Measurements from ENCODE around the gene AQP6. TPM values are rescaled to one million over a fixed set of nuclear protein-coding genes. Genes with fewer than 3 reads are reported as not detected.

AQP6 gene
- total and polyA plus RNA-seq, 2 donors (not counting 1 experiment from before 2014, with no cell fraction given) = 0.17 TPM; not detected in 1

GRCh38 chr12:49971141-49971540 is 1.6 kb upstream of the AQP6 start:
- H3K9ac ChIP-seq (ENCODE audit: insufficient read depth, low read length) = no peak overlapping the region
- H3K27me3 ChIP-seq (ENCODE audit: control insufficient read depth, insufficient read depth, low read length) = peaks cover 38% of the 10 kb centered on the region
- H3K36me3 ChIP-seq (ENCODE audit: control insufficient read depth, insufficient read depth, low read length) = no peaks in the 10 kb centered on the region
- H3K4me1 ChIP-seq (ENCODE audit: control insufficient read depth, extremely low read depth, insufficient read depth, low read length) = peaks cover 2% of the 10 kb centered on the region
- no peak overlapping the region for H2AFZ ChIP-seq (ENCODE audit: low read length)
- no peak overlapping the region for H3K27ac ChIP-seq (ENCODE audit: insufficient read depth, low read length)
- no peak for DNase-seq (ENCODE audit: low read depth in 2 of 2)
- no peak for TF ChIP-seq EZH2 (IDR thresholded peaks at IDR 0.05; ENCODE audit: low read length, missing control alignments)
- TF ChIP-seq CTCF (conservative IDR thresholded peaks at IDR 0.05 in 1 of 2, IDR thresholded peaks at IDR 0.05 in 1 of 2; ENCODE audit: low read depth in 1 of 2, low read length in 2 of 2) = no peak
- H3K4me2 ChIP-seq (ENCODE audit: extremely low read depth, insufficient read depth, low read length) = no peak overlapping the region
- no peaks in the 10 kb centered on the region for H4K20me1 ChIP-seq (ENCODE audit: control insufficient read depth, extremely low read depth, insufficient read depth, low read length)
- no peaks in the 10 kb centered on the region for H3K9me3 ChIP-seq (ENCODE audit: control insufficient read depth, insufficient read depth, low read depth, low read length)
- no peak overlapping the region for H3K4me3 ChIP-seq (replicated peaks in 1 of 4; ENCODE audit: control extremely low read depth in 1 of 4, insufficient read depth in 1 of 4, low read depth in 3 of 4, low read length in 4 of 4)
- H3K79me2 ChIP-seq (ENCODE audit: control insufficient read depth, insufficient read depth, low read length) = no peaks in the 10 kb centered on the region

- Histone ChIP-seq H3K4me3 (replicated peaks in 1 of 4; ENCODE audit: control extremely low read depth in 1 of 4, insufficient read depth in 1 of 4, low read depth in 3 of 4, low read length in 4 of 4) (no peak overlapping the region), H4K20me1 (ENCODE audit: control insufficient read depth, extremely low read depth, insufficient read depth, low read length) (no peaks in the 10 kb centered on the region), H3K4me1 (ENCODE audit: control insufficient read depth, extremely low read depth, insufficient read depth, low read length) (peaks cover 2% of the 10 kb centered on the region), H3K79me2 (ENCODE audit: control insufficient read depth, insufficient read depth, low read length) (no peaks in the 10 kb centered on the region), H3K27ac (ENCODE audit: insufficient read depth, low read length) (no peak overlapping the region), H2AFZ (ENCODE audit: low read length) (no peak overlapping the region), H3K27me3 (ENCODE audit: control insufficient read depth, insufficient read depth, low read length) (peaks cover 33% of the 10 kb centered on the region), H3K9me3 (ENCODE audit: control insufficient read depth, insufficient read depth, low read depth, low read length) (no peaks in the 10 kb centered on the region), H3K4me2 (ENCODE audit: extremely low read depth, insufficient read depth, low read length) (no peak overlapping the region), H3K36me3 (ENCODE audit: control insufficient read depth, insufficient read depth, low read length) (no peaks in the 10 kb centered on the region), H3K9ac (ENCODE audit: insufficient read depth, low read length) (no peak overlapping the region)
- TF ChIP-seq CTCF (conservative IDR thresholded peaks at IDR 0.05 in 1 of 2, IDR thresholded peaks at IDR 0.05 in 1 of 2; ENCODE audit: low read depth in 1 of 2, low read length in 2 of 2) (no peak), EZH2 (IDR thresholded peaks at IDR 0.05; ENCODE audit: low read length, missing control alignments) (no peak)
- DNase-seq (ENCODE audit: low read depth in 2 of 2) = no peak
These were observed 618 bp upstream of the AQP6 start for GRCh38 chr12:49972129-49972528.

GRCh38 chr12:49973361-49973830 is 649 bp downstream of the AQP6 start:
- no peaks in the 10 kb centered on the region for H4K20me1 ChIP-seq (ENCODE audit: control insufficient read depth, extremely low read depth, insufficient read depth, low read length)
- H3K9ac ChIP-seq (ENCODE audit: insufficient read depth, low read length) = no peak overlapping the region
- DNase-seq (ENCODE audit: low read depth in 2 of 2) = no peak
- H3K27ac ChIP-seq (ENCODE audit: insufficient read depth, low read length) = no peak overlapping the region
- H3K79me2 ChIP-seq (ENCODE audit: control insufficient read depth, insufficient read depth, low read length) = no peaks in the 10 kb centered on the region
- peaks cover 27% of the 10 kb centered on the region for H3K27me3 ChIP-seq (ENCODE audit: control insufficient read depth, insufficient read depth, low read length)
- no peak overlapping the region for H2AFZ ChIP-seq (ENCODE audit: low read length)
- TF ChIP-seq EZH2 (IDR thresholded peaks at IDR 0.05; ENCODE audit: low read length, missing control alignments) (no peak), CTCF (conservative IDR thresholded peaks at IDR 0.05 in 1 of 2, IDR thresholded peaks at IDR 0.05 in 1 of 2; ENCODE audit: low read depth in 1 of 2, low read length in 2 of 2) (no peak)
- H3K36me3 ChIP-seq (ENCODE audit: control insufficient read depth, insufficient read depth, low read length) = no peaks in the 10 kb centered on the region
- no peak overlapping the region for H3K4me2 ChIP-seq (ENCODE audit: extremely low read depth, insufficient read depth, low read length)
- no peaks in the 10 kb centered on the region for H3K9me3 ChIP-seq (ENCODE audit: control insufficient read depth, insufficient read depth, low read depth, low read length)
- no peak overlapping the region for H3K4me3 ChIP-seq (replicated peaks in 1 of 4; ENCODE audit: control extremely low read depth in 1 of 4, insufficient read depth in 1 of 4, low read depth in 3 of 4, low read length in 4 of 4)
- no peaks in the 10 kb centered on the region for H3K4me1 ChIP-seq (ENCODE audit: control insufficient read depth, extremely low read depth, insufficient read depth, low read length)

Measured in fibroblast of lung (primary cell).